ENCODE measurements around the gene EYA2. TPM values are rescaled to one million over a fixed set of nuclear protein-coding genes. Genes with fewer than 3 reads are reported as not detected.
"Not testable (repeated sequence)": the region's sequence is repeated elsewhere in the genome, so short reads cannot be mapped to it uniquely, and the experiment has no call there.

The EYA2 gene
- total RNA-seq, 1 experiment from 2014 or later = 1.7 TPM

DNA sequence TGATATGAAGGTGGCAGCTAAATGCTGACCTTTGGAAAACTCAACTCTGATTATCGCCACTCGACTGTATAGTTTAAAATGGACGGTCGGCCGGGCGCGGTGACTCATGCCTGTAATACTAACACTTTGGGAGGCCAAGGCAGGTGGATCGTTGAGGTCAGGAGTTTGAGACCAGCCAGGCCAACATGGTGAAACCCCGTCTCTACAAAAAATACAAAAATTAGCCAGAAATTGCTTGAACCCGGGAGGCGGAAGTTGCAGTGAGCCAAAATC, 310.1 kb downstream of the EYA2 start:
- DNase-seq (ENCODE audit: low read depth) = not testable (repeated sequence)

DNA sequence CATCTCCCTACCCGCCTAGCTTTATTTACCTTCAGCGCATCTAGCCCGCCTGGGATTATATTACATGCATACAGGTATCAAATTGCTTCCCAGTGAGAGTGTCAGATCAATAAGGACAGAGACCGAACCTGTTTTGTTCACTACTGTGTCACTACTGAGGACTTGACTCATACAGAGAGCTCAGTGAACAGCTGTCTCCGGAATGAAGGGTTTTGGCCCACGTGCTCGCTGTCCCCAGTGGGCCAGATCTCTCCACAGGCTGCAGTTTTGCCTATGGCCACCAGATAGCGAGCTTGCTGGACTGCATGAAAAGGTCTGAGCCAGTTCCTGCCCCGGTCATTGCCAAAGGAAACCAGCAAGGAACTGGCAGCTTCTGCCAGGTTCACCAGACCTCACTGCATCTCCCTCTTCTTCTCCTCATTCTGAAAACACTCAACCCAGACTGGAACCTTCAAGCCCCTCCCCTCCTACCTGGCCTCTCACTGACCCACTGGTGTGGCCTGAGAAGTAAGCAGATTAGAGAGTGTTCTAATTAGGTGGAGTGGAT, 311.0 kb downstream of the EYA2 start:
- DNase-seq (ENCODE audit: low read depth) = peak; percentile 53

DNA sequence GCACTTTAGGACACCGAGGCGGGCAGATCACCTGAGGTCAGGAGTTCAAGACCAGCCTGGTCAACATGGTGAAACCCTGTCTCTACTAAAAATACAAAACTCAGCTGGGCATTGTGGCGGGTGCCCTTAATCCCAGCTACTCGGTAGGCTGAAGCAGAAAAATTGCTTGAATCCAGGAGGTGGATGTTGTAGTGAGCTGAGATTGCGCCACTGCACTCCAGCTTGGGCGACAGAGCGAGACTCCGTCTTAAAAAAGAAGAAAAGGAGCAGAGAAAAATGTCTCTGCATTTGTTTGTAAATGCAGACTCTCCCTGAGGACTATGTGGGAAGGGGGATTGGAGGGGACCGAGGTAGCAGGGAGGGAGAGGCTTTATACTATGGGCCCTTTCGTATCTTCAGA, 311.9 kb downstream of the EYA2 start:
- not testable (repeated sequence) for DNase-seq (ENCODE audit: low read depth)

DNA sequence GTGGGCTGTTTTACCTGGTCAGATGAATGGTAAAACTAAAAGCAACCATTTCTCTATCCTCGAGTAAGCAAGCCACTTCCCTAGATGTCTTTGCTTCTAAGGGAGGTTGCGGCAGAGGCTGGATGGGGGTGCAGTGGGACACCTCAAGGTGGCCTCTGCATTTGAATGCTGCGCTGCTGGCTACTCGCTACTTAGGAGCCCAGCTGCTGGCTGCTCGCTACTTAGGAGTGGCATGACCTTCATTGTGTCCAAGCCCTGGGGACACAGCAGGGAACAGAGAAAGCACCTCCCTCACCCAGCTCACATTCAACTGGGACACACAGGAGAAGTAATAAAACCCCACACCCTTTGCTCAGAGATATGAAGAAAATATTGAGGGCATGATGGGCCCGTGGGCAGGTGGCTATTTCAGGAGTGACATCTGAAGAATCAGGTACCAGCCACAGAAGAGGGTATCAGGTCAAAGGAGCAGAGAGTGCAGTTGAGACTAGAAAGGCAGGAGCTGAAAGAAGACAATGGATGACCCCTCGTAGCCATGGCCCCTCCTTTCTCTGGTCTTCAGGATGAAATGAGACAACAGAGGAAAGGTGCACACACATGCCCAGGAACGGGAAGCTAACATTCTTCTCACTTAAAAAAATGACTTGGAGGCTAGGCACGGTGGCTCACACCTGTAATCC, 312.5 kb downstream of the EYA2 start:
- DNase-seq (ENCODE audit: low read depth) = no peak

DNA sequence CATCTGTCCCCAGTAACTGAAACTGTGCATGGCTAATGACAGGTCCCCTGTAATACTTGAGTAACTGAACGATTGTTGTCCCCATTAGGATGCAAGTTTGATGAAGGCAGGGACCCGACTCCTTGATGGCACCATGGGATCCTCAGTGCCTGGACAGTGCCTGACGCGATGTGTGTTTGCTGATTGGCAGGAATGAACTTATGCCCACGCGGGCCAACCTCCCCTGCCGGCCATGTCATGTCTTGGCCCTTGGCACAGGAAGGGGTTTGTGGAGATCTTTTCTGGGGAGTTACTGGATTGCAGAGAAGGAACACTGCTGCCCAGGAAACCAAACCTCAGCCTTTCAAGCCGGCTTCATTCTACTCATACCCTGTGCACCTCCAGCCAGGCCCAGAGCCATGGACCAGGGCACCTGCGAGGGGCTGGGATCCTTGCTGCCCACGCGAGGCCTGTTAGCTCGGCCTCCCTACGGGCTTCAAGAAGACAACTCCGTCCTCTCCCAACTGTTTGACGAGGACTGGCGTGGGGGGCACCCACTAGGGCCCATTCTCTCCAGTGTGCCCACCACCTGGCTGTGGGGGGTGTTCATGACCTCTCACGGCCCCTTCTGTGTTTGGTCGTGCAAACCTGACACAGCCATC, 314.0 kb downstream of the EYA2 start:
- DNase-seq (ENCODE audit: low read depth) = no peak

DNA sequence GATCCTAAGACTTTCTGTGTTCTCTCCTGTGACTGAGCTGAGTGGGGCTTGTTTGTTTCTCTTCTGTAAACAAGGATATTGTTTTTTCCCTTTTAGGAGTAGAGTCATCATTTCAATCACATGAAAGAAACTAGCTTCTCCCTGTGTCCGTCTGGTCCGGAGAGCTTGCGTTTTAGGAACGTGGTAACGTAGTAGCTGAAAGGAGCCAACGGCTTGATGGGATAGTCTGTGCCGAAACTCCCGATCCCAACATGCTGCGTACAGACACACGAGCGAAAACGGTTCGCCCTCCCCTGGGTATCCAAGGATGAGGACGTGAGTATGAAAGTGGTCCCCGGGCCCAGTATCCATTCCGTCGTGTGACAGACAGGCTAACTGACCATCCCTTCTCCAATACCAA, 315.3 kb downstream of the EYA2 start:
- no peak for DNase-seq (ENCODE audit: low read depth)

DNA sequence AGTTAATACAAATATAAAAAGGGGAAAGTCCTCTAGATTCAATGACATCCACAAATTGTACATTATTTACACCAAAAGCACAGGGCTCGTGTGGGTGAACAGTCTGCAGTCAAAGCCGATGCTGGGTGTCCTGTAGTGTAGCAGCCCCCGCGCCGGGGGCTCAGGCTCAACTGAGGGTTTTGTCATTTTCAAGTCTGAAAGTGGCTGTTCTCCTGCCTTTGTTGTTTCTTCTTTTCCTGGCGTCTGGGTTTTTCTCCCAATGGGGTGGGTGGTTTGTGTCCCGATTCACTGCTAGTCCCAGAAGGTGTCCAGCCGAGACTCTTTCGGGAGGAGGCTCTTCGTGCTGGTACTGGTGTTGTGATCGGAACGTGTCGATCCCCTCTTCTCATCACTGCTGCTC, 315.8 kb downstream of the EYA2 start:
- DNase-seq (ENCODE audit: low read depth) = no peak

DNA sequence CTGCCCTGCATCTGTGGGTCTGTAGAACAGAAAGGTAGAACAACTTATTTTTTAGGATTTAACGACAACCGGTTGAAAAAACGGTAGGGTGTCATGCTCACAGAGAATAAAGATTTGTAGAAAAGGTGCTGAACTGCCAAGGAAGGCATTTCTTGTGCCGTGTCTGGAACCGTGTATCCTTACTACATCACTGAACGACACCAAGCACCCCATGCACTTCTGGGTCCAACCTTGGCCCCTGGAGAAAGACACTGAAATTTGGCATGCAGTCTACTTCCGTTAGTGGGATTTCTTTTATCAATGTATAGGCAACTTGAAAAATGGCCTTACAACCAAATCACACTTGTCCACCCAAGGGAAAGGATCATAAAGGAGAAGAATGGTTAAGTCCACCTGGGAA, 316.4 kb downstream of the EYA2 start:
- DNase-seq (ENCODE audit: low read depth) = no peak

DNA sequence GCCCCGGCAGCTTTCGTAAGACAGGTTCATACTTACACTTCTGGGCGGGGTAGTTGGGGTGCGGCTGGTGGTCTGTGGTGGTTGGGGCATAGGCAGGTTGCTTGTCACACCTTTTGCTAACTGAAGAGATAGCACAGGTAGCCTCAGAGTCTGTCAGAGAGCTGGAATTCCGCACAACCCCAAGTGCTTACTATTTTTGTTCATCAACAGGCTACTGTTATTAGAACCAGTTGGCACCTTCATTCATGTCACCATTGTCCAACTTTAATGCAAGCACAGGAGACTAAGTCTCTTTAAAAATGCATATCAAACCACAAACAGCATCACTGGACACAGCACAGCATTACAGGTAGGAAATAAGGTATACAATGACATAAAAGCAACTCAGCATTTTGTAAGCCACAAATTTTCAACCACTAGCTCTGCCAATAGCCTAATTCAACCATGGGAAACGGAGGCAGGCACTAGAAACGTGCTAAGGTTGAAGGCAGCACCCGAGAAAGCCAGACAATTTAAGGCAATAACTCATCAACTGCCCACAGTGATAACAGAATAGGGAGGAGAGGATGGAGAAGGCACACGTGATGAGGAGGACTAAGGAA, 318.1 kb downstream of the EYA2 start:
- no peak for DNase-seq (ENCODE audit: low read depth)

DNA sequence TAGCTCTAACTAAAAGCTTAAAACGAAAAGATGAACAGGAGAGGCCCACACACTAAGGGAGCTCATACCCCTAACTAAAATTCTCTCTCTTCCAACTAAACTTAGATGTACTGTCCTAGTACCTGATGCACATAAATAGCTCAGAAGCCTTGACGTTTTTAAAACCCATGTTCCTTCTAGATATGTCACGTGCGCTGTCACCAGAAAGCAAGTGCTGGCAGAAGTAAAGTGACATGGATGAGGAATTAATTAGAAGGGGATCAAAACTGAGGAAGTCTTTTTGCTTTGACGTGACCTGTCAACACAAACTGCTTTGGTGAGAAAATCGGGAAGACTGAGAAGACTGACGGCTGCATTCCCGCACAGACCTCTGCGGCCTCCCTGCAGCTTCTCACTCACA, 319.3 kb downstream of the EYA2 start:
- no peak for DNase-seq (ENCODE audit: low read depth)

DNA sequence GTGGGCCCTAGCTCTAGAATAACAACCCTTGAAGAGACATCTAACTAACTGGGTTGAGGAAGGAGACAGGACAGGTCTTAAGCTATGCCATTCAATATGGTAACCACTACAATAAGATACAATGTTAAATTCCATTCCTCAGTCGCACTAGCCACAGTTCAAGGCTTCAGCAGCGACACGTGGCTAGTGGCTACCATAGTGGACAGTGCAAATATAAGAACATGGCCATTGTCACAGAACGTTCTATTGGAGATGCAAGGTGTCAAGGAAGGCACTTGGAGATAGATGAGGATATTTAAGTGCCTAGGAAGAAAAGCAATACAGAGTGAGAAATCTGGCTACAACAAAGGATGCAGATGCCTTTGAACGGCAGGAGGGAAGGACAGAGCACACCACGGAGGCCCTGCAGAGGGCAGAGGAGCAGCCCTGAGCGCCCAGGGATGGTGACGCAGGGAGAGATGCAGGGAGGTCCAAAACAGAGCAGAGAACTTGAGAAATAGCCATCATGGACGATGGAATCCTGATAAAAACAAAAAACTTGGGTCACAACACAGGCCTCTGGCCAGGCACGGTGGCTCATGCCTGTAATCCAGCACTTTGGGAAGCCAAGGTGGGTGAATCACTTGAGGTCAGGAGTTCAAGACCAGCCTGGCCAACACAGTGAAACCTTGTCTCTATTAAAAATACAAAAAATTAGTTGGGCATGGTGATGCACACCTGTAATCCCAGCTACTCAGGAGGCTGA, 321.2 kb downstream of the EYA2 start:
- DNase-seq (ENCODE audit: low read depth) = no peak

DNA sequence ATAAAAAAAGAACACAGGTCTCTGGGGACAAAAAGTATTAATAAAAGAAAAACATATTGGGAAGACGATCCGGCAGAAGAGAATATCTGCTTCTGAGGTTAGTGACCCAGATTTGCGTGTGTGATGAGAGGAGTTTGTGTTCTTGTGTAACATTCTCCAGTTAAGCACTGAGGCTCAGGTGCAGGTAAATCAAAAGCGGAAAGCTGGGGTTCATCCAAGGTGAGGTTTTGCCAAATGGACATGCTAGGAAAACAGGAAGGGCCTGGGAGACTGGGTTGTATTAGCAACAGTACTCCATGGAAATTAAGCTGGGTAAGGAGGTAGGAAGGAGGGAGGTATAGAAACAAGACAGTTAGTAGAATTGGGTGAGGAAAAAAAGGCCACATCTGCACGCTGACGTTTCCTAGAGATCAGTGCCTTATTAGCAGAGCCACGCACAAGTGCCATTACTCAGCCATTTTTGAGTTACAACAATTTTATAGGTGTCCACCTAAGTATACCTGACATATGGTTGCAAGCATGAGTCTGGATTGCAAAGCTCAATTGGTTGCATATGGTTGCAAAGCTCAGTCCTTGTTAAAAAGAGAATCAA, 322.3 kb downstream of the EYA2 start:
- no peak for DNase-seq (ENCODE audit: low read depth)

DNA sequence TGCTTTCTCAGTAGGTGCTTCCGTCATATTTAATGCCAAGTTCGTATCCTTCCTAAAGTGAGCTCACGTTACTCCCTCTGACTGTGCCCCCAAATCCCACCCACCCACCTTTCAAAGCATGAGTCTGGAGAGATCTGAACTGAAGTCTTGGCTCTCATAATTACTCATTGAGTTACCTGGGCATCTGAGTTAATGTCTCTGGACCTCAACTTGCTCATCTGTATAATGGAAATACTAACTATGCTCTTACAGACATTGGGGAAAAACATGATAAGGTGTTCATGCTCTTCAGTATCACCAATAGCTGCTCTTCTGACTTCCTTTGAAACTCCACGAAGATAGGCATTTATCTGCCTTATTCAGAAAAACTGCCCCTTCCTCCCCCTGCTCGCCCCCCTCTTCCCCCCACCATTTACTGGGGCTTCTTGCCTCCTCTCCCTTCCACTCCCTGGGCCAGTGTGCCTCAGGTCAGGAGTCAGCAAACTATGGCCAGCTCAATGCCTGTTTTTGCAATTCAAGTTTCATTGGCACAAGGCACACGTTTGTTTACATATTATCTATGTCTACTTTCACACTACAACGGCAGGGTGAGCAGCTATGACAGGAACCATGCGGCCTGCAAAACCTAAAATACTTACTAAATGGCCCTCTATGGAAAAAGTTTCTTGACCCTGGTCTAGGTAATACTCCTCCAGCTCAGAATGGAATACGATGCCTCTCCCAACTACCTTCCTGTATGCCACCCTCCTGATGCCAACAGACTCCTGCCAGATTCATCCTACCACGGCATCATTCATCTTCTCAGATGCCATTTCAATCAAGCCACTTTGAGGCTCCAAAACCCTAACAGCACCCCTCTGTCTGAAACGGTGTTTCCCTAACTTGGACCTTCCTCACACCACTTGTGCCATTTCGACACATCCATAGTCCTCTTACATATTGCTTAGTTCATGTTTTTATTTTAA, 323.1 kb downstream of the EYA2 start:
- no peak for DNase-seq (ENCODE audit: low read depth)

DNA sequence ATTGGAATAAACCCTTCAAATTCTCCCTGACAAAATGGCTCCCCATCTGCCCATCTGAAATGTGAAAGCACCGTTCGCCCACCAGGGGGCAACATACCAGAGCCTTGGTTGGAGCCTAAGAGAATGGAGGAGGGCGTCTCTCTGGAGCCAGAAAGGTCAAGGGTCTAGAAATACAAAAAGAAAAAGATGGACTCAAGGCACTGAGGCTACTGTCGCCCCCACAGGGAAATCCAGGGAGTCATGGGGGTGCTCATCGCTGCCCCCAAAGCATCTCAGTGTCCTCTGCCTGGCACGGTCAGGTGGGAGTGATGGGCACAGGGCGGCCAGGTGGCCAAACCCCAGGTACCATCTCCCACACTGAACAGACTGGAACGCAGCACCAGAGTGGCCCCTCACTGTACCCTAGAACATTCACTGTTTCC, 325.5 kb downstream of the EYA2 start:
- peak; percentile 34 for DNase-seq (ENCODE audit: low read depth)

DNA sequence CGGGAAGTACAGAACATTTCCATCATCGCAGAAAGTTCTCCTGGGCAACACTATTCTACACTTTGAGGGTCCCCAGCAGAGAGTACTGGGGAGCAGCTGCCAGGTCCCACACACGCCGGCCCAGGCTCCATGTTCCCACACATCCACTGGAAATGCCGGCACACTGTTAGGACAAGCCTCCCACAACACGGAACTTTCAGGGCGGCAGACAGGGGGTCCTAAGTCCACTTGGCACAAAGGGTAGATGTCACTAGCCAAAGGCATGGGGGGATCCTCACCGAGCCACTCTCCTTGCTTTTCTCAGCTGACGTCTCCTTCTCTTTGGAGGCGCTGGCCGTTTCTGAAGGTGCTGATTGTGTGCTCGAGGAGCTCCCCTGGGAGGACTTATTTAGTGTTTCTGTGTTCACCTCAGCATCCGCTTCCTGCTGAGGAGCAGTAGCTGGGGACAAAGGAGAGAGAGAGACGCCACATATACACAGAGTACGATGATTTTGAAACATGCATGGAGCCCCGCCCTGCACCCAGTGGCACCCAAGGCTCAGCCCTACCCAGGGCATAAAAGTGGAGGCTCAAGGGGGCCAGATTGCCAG, 326.5 kb downstream of the EYA2 start:
- no peak for DNase-seq (ENCODE audit: low read depth)

DNA sequence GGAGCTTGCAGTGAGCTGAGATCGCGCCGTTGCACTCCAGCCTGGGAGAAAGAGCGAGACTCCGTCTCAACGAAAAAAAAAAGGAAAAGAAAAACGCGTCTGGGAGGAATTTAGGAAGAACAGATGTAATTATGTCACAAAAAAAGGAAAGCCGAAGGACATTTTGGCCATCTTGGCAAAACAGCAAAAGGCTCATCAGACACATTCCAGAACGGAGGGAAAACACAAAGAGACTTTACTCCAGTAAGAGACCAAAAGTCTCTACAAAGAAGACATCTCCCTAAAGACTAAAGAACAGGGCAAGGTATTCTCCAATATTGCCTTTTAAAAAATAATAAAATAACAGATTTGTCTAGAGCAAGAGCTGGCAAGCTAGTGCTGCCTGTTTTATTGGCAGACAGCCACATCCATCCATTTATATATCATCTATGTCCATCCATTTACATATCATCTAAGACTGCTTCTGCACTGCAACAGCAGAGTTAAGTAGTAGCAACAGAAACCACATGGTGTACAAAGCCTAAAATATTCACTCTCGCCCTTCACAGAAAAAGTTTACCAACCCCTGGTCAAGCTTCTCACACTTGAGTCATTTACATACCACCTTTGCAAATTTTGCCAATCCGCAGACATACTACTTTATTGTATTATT, 328.0 kb downstream of the EYA2 start:
- DNase-seq (ENCODE audit: low read depth) = no peak

DNA sequence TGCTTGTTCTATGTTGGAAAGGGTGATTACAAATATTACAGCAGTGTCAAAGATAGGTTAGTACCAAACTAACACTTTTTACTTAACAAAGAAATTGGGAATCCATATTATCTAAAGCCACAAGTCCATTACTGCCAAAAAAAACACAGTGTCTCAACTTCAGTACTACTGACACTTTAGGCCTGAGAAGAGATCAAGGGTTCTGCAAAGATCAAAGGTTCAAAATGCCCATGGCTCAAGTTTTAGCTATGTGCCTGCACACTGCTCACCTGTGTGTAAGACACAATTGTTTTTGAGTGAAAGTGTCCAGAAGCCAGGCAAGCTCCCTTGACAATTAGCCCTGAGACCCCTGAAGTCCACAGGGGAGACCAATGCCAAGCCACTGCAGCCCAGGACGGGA, 329.3 kb downstream of the EYA2 start:
- no peak for DNase-seq (ENCODE audit: low read depth)

DNA sequence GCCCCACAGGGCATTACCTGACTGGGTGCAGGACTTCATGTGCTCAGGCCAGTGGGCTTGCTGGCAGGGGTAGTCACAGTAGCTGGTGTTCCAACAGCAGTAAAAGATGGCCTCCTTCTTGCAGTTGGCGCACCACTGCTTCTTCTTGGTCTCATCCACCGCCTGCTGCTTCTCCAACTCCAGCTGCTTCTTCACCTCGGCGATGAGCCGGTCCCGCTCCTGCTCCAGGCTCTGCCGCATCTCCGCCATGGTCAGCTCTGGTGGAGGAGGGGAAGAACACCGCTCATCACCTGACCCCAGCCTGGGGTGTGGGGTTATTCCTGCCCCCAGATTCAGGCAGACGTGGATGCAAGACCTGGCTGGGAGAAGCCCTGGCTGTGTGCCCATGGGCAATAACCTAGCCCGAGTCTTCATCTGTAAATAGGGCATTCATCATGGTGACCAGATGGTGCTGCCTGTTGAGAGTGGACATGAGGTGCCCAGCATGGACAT, 329.7 kb downstream of the EYA2 start:
- DNase-seq (ENCODE audit: low read depth) = no peak

DNA sequence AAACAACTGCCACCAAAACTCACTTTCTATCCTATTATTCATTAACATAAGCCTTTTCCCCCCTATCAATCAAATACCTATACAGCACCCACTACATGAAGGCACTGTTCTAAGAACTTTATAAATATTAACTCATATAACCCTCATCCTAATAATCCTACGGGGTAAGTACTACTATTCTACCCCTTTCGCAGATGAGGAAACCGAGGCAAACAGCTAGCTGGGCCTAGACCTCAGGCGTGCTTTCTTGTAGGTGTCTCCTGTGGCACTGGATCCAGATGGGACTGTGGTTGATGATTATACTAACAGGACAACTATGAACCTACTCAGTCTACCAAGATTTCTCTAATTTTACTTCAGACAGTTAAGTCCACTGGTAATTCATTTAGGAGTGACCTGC, 330.2 kb downstream of the EYA2 start:
- DNase-seq (ENCODE audit: low read depth) = no peak

DNA sequence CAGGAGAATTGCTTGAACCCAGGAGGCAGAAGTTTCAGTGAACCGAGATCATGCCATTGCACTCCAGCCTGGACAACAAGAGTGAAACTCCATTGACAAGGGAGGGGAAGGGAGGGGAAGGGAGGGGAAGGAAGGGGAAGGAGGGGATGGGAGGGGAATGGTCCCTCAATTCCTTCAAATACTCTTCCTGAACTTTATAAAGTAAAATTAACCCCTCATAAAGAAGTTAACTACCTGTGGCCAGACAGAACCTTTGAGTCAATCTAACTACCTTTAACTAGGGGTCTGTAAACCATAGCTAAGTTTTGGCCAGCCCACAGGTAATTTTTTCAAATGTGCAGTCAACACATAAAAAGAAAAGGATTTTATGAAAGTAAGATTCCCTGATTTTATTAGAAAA, 330.8 kb downstream of the EYA2 start:
- DNase-seq (ENCODE audit: low read depth) = no peak
